AG04449 (cell line): ENCODE results near the gene NAP1L4.

ENCODE experiments used
- CTCF ChIA-PET: fragments of 350-600 bp; formaldehyde crosslinking; extraction: SDS; loops from one replicate; lab custom pipeline; 2021; ENCODE audit warnings: antibody characterized with exemption; lab: Yijun Ruan, JAX
- POLR2A ChIA-PET: fragments of 400-600, 350-600 bp; formaldehyde crosslinking; extraction: SDS; loops from one replicate; lab custom pipeline; 2020; ENCODE audit warnings: antibody characterized with exemption, inconsistent platforms; lab: Yijun Ruan, JAX
- DNase-seq: peaks from one replicate; pipeline ENCODE4 v3.0.0-alpha.2; 2010; ENCODE audit warnings: low read depth, low spot score
- H3K4me3 ChIP-seq: 2 replicates; pipeline ENCODE4 v1.5.1; 2011; ENCODE audit warnings: low read depth, mild to moderate bottlenecking, control low read depth, low read length
- TF ChIP-seq, protein P1 (sequence below): IDR thresholded peaks from one replicate; pipeline ENCODE4 v1.5.1; 2011; ENCODE audit warnings: mild to moderate bottlenecking, moderate library complexity, low read length, control low read depth, inconsistent platforms; ENCODE audit not compliant: insufficient read depth; ENCODE audit errors: missing control alignments

The NAP1L4 gene

DNA sequence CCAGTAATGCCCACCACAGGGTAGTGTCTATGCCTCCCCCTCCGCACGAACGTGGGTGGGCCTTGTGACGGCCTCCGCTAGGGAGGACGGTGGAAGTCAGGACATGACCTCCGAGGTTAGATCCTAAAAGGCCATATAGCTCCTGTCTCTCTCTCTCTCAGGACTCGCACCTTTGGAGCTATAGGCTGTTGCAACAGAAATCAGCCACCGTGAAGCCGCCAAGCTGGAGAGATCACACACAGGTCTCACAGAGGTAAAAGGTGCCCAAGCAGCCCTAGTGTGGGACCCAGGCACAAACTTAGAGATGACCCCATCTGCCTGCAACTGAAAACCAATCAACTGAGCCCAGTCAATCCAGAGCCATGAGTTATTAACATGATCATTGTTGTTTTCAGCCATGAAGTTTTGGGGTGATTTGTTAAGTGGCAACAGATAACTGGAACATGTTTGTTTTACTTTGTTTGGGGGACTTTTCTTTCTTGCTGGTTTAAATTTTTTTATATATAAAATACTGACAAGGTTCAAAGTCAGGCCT is 7.4 kb upstream of the NAP1L4 start:
- POLR2A ChIA-PET: interaction anchor here (1.7 kb wide), 1 partner anchor 14 kb away, joined by 4 read pairs; no protein-coding TSS in a partner anchor
- TF ChIP-seq, protein P1, sequence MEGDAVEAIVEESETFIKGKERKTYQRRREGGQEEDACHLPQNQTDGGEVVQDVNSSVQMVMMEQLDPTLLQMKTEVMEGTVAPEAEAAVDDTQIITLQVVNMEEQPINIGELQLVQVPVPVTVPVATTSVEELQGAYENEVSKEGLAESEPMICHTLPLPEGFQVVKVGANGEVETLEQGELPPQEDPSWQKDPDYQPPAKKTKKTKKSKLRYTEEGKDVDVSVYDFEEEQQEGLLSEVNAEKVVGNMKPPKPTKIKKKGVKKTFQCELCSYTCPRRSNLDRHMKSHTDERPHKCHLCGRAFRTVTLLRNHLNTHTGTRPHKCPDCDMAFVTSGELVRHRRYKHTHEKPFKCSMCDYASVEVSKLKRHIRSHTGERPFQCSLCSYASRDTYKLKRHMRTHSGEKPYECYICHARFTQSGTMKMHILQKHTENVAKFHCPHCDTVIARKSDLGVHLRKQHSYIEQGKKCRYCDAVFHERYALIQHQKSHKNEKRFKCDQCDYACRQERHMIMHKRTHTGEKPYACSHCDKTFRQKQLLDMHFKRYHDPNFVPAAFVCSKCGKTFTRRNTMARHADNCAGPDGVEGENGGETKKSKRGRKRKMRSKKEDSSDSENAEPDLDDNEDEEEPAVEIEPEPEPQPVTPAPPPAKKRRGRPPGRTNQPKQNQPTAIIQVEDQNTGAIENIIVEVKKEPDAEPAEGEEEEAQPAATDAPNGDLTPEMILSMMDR: no peak
- no peak overlapping the region for H3K4me3 ChIP-seq
- DNase-seq: no peak
- CTCF ChIA-PET: interaction anchor here (1.4 kb wide), 1 partner anchor 28 kb away, joined by 3 read pairs; no protein-coding TSS in a partner anchor

DNA sequence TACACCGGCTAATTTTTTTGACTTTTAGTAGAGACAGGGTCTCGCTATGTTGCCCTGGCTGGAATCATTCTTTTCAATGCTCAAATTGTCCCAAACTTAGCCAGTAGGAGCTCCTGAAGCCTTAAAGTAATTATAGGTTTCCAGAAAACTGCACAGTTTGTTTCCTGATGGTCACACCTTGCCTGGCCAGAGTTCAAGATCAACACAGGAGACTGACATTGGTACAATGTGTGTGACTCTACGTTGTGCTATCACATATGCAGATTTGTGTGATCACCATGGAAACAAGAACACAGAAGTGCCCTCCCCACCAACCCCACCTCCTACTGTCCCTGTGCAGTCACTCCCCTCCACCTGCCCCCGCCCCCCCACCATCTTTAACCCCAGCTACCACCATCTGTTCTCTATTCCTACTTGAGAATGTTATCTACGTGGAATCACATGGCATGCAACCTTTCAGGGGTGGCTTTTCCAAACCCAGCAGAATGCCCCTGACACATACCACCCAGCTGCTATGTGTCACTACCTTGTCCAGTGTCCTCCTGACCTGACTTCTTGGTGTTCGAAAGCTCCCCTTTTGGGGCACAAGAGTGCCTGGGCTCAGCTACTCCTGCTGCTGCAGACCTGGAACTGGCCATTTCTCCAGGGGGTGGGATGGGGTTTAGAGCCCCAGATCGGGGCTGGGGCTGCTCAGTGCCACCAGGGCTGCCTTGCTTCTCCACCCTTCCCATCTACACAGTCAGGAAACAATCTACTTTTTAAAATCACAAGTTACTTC is 6.1 kb upstream of the NAP1L4 start:
- CTCF ChIA-PET: interaction anchor here (1.0 to 2.8 kb wide), 4 partner anchors 10 to 93 kb away, joined by 3 to 10 read pairs (median 6); no protein-coding TSS in a partner anchor
- DNase-seq: no peak
- no peak overlapping the region for H3K4me3 ChIP-seq
- TF ChIP-seq, protein P1: no peak
- POLR2A ChIA-PET: no interaction called here

DNA sequence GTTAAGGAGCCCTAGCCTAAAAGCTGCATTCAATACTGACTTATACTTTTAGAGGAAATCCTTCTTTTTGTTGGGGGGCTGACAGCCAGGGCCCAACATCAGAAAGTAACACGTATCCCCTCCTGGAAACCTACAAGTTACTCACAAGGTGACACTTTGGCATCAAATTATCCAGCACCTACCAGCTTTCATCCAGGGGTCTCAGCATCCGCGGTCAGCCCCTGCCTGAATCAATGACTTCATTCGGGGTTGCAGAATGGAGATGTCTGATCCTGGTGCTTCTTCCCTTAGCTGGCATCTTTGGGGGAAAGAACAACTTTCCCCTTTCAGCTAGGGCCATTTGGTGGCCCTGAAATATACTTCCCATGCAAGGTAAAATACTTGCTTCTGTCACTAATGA is 5.3 kb upstream of the NAP1L4 start:
- no peak overlapping the region for H3K4me3 ChIP-seq
- TF ChIP-seq, protein P1: no peak
- ChIA-PET POLR2A (interaction anchor here (0.8 kb wide), 1 partner anchor 51 kb away, joined by 3 read pairs; no protein-coding TSS in a partner anchor), CTCF (interaction anchor here (1.0 to 2.8 kb wide), 4 partner anchors 10 to 94 kb away, joined by 3 to 10 read pairs (median 6); no protein-coding TSS in a partner anchor)
- no peak for DNase-seq

DNA sequence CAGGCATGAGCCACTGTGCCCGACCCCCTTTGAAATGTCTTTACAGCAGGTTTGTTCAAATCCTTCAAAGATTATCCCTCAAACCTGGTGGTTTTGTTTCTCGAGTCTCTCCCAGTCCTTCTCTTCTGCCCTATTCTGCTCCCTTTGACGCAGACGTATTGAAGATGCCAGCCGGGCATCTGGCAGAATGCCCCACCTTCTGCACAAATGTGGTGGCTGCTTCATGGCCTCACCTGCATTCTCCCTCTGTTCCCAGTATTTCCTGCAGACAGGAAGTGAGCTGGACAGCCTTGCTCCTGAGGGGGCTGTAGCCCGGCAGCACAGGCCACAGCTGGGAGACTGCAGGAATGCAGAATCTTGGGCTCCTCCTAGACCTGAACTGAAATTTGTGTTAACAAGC is 4.8 kb upstream of the NAP1L4 start:
- no peak for DNase-seq
- TF ChIP-seq, protein P1: no peak
- no peak overlapping the region for H3K4me3 ChIP-seq
- CTCF ChIA-PET: interaction anchor here (1.8 to 2.8 kb wide), 2 partner anchors 11 to 94 kb away, joined by 8 to 10 read pairs; no protein-coding TSS in a partner anchor
- POLR2A ChIA-PET: interaction anchor here (0.8 kb wide), 1 partner anchor 51 kb away, joined by 3 read pairs; no protein-coding TSS in a partner anchor

DNA sequence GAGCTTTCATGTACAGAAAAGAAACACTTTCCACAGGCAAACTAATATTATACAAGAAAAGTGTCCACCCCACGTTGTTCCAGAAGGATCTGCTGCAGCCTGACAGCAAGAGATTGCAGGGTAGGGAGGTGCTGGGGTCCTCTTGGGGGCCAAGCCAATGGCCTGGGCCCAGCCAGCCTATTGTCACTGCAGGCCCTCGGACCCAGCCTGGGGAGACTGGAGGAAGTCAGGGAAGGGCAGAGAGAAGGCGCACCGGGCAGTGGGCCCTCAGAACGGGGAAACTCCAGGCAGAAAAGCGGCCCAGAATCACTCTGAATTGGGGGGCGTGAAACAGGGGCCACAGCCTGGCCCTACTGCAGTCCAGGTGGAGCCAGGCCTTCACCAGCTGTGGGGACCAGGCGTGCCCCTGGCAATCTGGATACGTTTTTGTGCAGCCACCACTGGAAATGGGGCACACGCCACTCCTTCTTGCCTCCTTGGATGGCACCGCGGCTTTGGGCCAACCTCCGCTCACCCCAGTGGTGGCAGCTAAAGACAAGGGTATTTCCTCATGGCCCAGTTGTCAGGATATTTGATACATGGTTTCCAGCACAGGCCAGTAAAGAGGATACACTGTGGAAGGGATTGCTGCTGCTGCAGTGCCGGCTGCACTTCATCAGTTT is 3.9 kb upstream of the NAP1L4 start:
- no peak overlapping the region for H3K4me3 ChIP-seq
- TF ChIP-seq, protein P1: no peak
- DNase-seq: no peak
- CTCF ChIA-PET: interaction anchor here (1.5 to 2.8 kb wide), 2 partner anchors 67 to 95 kb away, joined by 3 to 10 read pairs; partner anchors contain the start of gene PHLDA2
- POLR2A ChIA-PET: no interaction called here
